ENCODE measurements around the gene SERPINA4.

The SERPINA4 gene

DNA sequence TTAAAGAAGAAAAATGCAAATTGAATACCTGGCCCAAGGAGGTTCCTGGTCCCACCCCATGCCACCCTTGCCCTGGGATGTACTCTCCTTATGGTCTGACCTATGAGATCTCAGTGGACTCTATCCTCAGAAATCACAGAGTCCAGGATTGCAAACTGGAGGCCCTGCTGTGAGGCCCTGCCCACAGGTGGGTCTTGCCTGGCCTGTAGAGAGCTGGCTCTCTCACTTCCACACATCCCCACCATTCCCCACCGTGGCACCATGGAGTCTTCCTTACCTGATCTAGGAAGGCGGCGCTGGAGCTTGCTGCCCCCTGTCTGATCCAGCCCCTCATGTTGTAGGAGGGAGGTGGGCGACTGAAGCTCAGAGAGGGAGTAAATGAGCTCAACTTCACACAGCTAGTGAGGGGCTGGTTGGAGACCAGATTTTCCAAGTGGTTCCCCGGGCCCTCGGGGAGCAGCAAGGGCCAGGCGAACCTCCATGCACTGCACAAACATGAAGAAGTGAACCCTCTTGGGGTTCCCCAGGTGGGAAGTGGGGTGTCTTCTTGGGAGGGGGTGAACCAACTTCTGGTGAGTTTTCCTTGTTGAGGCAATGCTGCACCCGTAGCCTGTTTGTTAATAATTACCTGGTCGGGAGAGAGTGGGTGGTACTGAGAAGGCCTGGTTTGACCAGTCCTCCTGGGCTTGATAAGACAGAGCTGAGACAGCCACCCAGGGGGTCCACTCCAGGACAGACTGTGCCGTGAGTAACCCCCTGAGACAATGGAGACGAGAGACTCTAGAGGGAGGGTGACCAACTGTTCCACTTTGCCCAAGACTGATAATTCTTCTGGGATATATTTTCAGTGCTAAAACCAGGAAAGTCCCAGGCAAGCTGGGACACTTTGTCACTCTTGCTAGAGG, at the start of gene SERPINA4:
SERPINA4 (plus strand) TSS at position 692 of the 905 bp plus-strand sequence. CDS start 2,041 bp downstream, outside the sequence.
- no peak for DNase-seq (ENCODE audit: low read depth)

DNA sequence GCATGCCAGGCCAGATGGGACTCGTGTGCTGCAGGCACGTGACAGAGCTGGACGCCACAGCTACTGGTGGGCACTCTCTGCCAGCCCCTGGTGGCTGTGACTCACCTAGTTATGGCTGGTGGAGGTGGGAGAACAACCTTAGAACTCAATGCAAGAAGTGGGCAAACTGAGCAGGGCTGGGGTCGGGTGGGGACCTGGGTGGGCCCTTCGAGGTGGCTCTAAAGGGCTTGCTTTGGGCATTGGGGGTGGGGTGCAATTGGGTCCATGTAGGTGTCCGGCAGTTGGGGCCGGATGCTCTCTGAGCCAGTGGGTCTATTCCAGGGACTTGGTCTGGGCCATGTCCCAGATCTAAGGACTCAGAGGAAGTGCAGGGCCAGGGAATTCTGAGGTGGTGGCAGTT, 46.9 kb upstream of the SERPINA4 start:
- no peak for DNase-seq (ENCODE audit: low read depth)

DNA sequence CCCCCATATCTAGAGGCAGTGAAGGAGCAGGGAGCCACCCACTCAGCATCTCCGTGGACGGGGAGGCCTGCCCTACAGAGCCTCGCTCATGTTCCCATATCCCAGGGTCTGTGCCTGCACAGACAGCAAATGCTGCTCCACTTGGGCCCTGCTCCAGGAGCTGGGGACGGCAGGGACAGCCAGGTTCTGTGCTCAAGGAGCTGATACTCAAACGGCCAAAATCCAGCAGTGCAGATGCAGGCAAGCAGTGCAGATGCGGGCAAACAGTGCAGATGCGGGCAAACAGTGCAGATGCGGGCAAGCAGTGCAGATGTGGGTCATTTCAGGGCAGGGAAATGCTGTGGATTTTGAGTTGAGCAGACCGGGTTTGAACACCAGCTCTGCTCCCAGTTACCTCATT, 45.8 kb upstream of the SERPINA4 start:
- DNase-seq (ENCODE audit: low read depth), result no peak

- DNase-seq (ENCODE audit: low read depth), result no peak
These were observed 45.4 kb upstream of the SERPINA4 start for GRCh38 chr14:94515856-94516255.

DNA sequence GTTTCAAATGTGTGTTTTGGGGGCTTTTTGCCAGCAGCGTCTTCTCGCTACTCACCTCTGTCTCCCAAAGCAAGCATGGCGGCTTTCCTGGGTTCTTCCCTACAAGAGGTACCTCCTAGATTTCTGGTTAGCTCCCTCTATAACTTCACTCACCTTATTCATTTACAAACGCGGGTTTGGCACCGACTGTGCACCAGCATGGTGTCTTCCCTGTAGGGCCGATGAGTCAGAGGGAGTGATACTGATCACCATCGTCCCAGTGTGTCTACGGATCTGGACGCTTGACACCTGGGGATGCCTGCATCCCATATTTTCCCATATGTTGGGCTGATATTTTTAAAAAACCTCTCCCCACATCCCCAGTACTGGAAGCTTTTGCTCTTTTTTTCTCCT, 44.0 kb upstream of the SERPINA4 start:
- DNase-seq (ENCODE audit: low read depth), result no peak

- DNase-seq (ENCODE audit: low read depth), result no peak
These were observed 43.5 kb upstream of the SERPINA4 start for GRCh38 chr14:94517641-94518257.

DNA sequence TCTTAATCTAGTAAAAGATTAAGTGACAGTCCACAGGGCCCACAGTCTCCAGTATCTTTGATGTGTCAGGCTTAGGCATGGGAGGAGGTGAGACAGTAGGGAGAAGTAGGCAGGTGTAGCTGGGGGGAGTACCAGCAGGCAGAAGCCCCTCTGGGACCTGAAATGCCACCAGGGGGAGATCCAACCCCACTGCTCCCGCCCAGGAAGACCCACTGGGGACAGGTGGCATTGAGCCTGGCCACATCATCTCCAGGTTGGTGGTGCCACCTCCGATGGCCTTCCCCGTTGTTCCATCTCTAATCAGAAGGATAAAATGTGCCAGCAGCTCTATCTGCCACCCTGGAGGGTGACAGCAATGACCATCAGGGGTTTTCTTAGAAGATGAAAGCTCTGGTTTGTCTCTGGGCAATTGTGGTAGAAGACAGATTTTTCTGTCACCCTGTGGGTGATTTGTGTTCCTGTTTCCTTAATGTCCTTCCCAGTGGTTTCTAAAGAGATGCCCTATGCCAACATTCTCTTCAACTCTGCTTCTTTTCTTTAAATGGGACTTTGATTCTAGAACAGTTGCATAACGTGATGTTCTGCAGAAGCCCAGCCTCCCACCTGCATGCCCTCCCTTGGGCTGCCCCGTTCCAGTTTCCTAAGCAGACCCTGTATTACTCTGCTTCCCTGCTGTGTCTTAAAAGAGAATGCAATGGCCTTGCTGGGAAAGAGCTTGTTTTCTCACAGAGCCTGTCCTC, 39.7 kb upstream of the SERPINA4 start:
- no peak for DNase-seq (ENCODE audit: low read depth)

DNA sequence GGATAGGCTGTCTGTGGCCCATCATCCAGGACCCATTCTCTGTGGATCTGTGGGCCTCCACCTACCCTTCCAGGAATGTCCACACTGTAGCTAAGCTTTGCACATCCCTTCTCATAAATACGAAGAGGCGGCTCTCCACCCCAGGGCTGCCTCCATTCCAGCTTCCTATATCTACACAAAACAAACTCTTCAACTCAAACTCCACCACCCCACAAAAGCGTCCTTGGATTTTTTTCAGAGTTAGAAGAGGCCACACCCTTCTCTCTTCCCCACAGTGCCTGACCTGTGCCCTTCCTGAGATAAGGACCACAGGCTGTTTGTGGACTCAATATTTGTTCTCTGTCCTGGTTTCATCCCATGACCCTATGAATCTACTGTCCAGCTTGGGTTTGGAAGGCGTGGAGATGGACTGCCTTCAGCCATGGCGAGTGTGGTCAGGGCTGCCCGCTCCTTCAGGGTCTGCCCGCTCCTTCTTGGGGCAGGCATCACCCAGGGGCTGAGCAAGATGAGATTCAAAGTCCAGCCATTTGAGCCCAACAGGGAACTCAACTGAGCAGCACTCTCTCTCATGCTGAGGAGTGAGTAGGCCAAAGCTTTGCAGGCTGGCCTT, 39.0 kb upstream of the SERPINA4 start:
- DNase-seq (ENCODE audit: low read depth), result no peak

DNA sequence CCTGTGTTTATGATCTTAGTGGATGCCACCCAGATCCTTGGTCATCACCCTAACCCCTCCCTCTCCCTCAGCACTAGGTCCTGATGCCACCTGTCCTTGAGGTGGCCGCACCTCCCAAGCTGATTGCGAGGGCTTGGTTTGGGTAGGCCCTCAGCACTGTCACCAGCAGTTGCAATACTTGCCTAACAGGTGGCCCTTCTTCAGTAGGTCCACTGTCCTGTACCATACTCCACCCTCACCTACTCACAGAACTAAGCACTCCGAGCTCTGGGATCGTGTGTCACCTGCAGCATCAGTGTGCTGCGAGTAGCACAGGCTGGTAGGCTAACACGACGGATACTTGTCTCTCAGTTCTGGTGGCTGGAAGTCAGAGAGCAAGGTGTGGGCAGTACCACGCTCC, 38.0 kb upstream of the SERPINA4 start:
- DNase-seq (ENCODE audit: low read depth), result no peak

- no peak for DNase-seq (ENCODE audit: low read depth)
These were observed 37.1 kb upstream of the SERPINA4 start for GRCh38 chr14:94524093-94524492.

- DNase-seq (ENCODE audit: low read depth), result no peak
These were observed 30.1 kb upstream of the SERPINA4 start for GRCh38 chr14:94531187-94531586.

DNA sequence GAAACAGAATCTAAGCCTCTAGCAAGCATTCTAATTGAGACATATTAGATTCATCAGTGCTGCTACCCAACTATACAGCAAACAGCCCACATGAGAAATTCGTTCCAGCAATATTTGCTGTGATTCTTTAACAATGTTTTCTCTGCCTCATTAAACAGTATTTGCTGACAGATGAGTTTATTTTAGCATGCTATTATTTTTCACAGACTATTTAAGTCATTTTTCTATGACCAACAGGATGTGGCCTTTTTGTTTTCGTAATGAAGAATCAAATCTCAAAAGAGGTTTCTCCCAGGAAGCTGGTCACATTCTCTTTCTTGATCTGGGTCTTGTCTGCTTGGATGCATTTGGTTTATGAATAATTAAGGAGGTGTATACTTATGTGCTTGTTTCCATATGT, 28.8 kb upstream of the SERPINA4 start:
- DNase-seq (ENCODE audit: low read depth), result no peak

DNA sequence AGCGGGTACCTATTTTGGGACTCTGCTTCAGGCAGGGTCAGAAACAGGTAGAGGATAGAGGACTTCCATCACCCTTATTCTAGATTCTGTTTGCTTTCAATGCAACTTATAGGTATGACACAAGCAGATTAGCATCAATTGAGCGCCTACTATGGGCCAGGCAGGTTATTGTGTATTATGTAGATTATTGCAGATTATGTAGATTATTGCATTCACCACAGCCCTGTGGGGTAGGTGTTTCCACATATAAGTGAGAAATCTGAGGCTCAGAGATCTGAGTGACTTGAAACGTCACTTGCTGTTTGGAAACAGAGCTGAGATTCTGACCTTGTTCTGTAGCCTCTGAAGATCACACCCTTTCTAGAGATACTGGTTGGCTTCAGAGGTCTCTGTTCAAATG, 25.7 kb upstream of the SERPINA4 start:
- DNase-seq (ENCODE audit: low read depth), result no peak

DNA sequence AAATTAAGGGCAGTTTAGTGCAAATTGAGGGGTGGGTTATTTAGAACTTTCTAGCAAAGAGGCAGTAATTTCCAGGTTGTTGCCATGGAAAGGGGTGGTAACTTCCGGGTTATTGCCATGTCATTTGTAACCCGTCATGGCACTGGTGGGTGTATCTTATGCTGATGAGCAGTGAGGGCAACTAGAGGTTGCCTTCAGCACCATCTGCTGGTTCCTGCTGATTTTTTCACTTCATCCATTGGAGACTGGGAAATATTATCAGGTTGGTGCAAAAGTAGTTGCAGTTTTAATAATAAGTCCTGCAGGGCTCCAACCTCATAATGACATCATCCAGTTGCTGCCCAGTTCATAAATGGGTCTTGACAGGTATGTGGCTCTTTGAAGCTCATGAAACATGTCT, 24.4 kb upstream of the SERPINA4 start:
- no peak for DNase-seq (ENCODE audit: low read depth)

DNA sequence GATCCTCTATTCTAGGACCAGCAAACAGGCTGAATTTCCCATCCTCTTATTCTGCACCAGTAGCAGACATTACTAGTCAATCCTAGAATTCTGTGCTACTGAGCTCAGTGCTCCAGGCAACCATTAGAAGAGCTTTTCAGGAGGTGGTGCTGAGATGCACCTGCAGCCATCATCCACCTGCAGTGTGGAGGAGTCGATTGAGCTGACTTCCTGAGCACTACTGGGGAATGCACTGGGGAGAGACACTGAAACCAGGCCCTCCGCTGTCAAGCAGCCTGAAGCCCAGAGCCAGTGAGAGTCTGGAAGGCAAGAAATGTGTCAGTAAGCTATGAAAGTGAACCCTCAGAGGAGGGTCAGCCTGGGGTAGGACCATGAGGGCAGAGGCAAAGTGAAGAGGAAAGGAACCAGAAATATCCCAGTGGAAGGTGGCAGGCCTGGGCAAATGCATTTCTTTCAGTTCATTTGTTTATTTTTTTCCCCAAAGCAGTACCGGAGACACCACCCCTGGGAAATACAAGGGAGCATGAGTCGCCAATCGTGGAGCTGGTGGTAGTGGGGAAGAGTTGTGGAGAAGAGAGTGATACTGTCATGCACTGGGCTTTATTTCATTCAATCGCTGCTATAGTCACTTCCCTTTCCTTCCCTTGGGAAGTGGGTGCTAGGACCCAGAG, 23.0 kb upstream of the SERPINA4 start:
- DNase-seq (ENCODE audit: low read depth), result no peak

DNA sequence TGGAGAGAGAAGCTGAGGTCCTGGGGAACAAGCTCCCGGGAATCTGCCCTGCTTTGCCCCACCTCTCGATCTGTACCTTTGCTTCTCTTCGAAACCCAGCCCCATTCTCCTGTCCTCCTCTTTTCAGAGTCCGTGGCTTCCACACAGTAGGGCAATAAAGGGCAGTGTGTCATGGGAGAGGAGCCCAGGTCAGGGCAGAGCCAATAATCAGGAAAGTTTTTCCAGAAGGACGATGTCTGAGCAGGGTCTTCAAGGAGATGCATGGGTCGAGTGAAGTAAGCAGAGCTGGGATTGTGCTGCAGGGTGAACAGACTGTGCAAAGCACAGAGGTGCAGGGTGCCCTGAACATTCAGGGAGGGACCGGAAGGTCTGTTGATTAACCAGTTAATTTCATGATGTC, 22.1 kb upstream of the SERPINA4 start:
- DNase-seq (ENCODE audit: low read depth), result no peak

DNA sequence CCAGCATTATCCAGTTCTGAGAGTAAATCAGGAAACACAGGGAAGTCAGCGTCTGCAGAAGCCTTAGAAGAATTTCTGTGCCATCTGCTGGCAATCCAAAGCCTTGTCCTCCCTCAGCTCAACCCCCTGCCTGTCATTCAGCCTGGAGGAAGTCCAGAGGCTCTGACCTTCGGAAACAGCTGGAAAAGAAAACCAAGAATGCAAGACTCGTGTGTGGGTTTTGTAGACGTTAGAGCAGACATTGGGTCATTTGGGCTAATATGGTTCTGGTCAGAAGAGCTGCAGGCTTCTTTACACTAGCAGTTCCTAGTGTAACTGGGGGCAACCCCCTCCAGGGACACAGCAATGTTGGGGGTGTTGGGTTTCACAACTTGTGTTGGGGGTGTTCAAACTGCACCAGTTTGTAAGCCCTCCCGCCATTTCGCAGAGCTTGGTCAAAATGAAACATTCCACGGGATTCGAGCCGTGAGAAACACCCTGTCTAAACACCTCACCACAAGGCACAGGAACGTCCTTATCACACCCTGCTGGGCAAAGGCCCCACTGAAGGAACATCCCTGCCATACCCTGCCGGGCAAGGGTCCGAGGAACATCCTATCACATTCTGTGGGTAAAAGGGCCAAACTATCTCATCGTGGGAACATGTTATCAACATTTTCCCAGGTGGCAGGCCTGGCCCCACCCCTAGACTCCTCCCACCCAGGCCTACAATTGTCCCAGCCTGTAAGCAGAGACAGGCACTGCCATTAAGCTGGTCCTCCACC, 21.0 kb upstream of the SERPINA4 start:
- DNase-seq (ENCODE audit: low read depth), result no peak

DNA sequence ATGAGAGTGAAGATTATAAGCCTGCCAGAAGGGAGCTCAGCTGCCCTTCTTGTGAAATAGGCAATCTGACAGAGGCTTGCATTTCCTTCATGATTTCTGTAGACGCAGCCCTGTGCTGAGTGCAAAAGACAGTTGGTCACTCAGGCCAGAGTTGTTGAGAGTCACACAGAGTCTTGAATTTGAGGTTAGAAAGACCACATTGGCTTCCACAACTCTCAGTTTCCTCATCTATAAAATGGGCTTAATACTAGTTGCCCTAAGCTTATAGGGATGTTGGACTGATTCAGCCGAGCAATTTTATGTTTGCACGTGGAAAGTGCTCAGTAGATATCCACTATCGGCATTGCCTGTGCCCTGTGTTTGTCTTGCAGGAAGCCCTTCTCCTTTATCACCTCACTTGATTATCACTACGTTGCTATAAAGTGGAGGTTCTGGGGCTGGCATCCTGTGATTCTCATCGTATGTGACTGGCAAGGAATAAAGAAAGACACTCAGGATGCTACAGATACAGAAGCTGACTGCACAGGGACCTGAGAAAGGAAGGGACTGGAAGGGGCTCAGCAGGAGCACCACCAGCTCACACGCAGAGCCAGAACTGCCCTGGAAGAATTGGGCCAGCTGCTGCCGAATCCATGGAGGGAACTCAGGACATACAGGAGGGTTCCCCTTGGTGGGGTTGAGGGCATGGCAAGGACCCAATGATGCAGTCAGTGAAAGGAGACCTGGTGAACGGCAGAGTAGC, 19.8 kb upstream of the SERPINA4 start:
- DNase-seq (ENCODE audit: low read depth), result no peak

DNA sequence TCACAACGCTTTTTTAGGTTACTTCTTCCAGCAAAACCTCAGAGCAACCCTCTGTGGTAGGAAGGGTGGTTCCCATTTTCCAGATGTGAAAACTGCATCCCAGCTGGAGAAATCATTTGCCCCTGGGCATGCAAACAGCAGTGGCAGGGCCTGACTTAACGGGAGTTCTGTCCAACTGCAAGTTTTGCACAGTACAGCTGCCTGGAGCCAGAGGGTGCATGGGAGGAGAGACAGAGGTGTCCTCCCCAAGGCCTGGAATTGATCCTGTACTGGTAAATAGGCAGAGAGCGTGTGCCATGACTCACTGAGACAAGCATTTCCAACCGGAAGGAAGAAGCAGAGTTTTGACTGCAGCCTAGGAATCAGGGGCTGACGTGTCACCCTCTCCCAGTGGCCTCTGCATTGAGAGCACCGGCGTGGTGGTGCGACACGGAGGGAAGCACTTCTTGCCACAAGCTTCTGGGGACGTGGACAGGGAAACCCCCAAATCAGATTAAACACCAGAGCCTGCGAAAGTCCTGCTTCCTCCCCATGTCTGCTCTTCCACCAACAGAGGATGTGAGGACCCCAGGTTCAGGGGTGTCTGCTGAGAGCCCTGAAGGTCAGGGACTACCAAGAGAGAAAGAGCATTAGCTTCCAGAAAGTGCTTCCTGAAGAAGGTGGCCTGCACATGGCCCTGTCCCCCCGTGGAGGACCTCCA, 19.0 kb upstream of the SERPINA4 start:
- DNase-seq (ENCODE audit: low read depth), result no peak

Measured in stimulated activated CD8-positive, alpha-beta memory T cell treated with anti-CD3 and anti-CD28 coated beads, Interleukin-15, amount 100 ng/mL, for 24 hours (primary cell).